ENCODE data around the gene FRRS1.

- TF ChIP-seq POLR2AphosphoS5 (IDR thresholded peaks at IDR 0.05; ENCODE audit: borderline replicate concordance, low read depth, low read length) (no peak), EZH2 (IDR thresholded peaks at IDR 0.05) (no peak)
These were observed 44.6 kb upstream of the FRRS1 start for GRCh38 chr1:99811075-99811474.
